GM19438 (cell line): Measurements from ENCODE around the gene BCKDHA.
"Not testable (repeated sequence)": the region's sequence is repeated elsewhere in the genome, so short reads cannot be mapped to it uniquely, and the experiment has no call there.

Source experiments
- ATAC-seq: cut with Tn5 transposase; IDR thresholded peaks from one replicate; pipeline ENCODE4 v1.9.1; 2021; ENCODE audit warnings: low read depth; ENCODE audit not compliant: unreplicated experiment

Gene BCKDHA

DNA sequence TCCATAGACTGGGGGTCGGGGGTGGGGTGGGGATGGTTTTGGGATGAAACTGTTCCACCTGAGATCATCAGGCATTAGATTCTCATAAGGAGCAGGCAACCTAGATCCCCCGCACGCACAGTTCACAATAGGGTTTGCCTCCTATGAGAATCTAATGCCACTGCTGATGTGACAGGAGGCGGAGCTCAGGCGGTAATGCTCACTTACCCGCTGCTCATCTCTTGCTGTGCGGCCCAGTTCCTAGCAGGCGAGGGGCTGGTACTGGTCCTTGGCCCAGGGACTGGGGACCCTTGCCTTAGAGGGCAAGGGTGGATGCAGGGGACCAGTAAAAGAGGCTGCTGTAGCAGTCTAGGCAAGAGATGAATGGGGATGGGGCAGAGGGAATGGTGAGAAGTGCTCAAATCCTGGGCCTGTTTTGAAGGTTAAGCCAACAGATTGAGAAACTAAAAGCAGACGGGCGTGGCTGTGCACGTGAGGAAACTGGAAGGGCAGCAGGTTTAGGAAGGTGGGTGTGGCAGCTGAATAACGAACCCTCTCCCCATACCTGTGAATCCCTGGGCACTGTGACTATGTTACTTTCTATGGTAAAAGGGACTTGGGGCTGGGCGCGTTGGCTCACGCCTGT, 43.8 kb downstream of the BCKDHA start:
- no peak for ATAC-seq

DNA sequence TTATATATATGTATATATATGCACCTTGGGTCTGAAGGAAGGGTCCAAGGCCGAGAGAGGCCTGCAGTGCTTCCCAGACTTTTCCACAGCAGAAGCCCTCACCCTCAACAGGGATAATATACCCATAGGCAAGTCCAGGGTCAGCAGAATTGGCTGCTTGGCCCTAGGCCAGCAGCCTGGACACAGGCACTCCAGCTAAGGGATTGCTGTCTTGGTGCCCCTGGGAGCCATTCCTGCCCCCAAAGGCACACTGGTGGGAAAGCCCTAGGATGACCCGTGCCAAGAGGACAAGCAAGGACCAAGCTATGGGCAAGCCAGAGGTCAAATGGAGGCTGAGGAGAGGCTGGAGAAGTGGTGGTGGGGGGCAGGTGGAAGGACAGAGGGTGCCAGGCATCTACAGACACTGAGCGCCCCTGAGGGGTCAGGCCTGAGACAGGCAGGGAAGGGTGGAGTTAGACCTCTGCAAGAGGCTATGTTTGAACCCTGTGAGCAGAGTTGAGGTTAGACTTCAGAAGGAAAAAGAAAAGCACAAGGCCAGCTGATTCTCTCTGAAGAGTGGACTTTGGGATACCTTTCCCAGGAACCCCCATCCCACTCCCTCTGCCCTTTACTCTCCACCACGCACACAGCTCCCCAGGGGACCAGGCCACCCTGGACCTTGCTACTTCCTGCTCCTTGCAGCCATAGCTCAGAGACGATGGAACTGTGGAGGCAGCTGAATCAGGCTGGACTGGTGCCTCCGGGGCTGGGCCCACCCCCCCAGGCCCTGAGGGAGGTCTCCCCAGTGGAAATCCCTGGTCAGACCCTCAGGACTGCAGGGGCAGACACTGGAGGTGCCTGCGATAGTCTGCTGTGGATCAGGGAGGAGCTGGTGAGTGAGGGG, 45.1 kb downstream of the BCKDHA start, which contains the start of gene ERICH4:
Gene ERICH4 (plus strand): TSS at position 684 of the 883 bp plus-strand sequence. CDS start 14 bp downstream, at position 698.
- ATAC-seq, result no peak

DNA sequence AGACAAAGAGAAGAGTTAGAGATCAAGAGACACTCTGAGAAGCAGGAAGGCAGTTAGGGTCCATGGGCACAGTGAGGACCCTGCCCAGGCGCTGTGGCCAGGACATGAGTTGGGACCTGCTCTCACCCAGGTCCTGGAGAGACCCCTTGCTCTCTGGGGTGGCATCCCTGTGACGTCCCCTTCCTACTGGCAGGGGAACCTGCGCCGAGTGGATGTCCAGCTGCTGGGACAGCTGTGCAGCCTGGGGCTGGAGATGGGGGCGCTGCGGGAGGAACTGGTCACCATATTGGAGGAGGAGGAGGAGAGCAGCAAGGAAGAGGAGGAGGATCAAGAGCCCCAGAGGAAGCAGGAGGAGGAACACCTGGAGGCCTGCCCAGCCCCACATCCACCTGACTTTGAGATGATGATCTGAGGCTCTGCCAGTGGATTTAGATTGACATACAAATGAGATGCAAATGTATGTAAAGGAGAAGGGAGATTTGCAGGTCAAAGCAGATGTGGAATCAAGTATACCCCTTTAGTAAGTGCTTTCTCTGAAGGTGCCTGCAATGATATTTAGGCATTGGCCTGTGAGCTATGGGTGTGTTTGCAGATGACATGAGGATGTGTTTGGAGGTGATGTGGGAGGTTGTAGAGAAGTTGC, 46.3 kb downstream of the BCKDHA start:
- no peak for ATAC-seq

DNA sequence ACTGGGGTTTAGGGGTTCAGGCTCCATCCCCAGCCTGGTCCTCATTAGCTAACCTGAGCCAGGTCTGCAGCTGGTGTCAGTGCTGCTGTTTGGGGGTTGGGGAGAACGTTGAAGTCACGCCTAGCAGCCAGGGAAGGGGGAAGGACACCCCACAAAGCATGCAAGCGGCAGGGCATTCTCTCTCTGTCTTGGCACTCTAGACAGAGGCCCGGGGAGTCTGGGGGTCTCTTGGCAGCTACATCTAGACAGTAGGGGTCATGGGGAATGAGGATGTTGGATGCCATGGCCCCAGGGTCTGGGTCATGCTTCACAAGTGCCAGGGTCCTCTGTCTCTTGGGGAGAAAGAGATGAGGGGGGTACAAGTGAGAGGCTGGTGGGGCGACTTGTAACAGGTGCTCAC, 48.0 kb downstream of the BCKDHA start:
- no peak for ATAC-seq

DNA sequence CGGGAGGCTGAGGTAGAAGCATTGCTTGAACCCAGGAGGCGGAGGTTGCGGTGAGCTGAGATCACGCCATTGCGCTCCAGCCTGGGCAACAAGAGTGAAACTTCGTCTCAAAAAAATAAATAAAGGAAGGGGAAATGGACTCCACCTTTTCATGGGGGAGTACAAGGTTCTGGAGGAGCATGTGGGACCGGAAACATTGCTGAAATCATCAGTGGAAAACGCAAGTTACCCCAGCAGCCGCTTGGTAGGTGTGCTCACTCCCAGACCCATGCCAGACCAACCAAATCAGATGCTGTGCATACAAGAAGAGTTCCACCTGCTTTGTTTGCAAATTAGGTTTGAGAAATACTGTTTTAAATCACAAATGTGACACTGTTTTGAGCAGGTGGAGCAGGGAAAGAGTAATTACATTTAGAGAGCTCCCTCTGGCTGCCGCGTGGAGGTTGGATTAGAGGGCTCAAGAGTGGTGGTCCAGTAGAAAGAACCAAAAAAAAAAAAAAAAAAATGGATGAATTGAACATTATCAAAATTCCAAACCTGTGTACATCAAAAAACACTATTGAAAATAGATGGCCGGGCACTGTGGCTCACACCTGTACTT, 50.2 kb downstream of the BCKDHA start:
- ATAC-seq, result no peak

DNA sequence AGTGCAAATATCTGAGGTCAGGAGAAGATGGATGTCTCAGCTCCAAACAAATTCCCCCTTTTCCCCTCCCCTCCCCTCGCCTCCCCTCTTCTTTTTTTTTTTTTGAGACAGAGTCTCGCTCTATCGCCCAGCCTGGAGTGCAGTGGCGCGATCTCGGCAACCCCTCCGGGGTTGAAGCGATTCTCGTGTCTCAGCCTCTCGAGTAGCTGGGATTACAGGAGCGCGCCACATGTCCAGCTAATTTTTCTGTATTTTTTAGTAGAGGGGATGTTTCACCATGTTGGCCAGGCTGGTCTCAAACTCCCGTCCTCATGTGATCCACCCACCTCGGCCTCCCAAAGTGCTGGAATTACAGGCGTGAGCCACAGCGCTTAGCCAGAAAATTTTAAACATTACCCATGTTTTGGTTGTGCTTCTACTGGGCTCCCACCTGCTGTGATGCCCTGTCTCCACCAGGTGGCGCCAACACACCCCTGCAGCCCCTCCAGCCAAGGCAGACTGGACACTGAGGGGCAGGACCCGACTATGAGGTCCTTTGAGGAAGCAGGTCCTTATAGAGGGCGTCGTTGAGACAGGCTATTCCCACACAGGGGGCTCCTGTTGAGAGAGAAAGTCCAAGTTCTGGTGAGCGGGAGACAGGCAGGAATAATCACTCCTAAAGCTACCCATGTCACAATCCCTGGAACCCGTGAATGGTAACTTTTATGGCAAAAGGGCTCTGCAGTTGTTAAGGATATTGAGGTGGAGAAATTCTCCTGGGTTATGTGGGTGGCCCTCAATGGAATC, 51.7 kb downstream of the BCKDHA start:
- no peak for ATAC-seq

DNA sequence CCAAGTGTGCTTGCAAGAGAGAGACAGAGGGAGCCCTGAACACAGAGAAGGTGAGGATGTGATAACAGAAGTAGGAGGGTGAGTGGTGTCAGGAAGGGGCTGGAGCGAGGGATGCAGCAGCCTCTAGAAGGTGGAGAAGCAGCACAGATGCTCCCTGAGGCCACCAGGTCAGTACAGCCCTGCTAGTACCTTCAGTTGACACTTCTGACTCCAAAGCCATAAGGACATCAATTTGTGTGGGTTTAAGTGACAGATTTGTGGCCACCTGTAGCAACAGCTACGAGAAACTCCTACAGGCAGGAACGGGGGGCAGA, 52.2 kb downstream of the BCKDHA start:
- no peak for ATAC-seq

DNA sequence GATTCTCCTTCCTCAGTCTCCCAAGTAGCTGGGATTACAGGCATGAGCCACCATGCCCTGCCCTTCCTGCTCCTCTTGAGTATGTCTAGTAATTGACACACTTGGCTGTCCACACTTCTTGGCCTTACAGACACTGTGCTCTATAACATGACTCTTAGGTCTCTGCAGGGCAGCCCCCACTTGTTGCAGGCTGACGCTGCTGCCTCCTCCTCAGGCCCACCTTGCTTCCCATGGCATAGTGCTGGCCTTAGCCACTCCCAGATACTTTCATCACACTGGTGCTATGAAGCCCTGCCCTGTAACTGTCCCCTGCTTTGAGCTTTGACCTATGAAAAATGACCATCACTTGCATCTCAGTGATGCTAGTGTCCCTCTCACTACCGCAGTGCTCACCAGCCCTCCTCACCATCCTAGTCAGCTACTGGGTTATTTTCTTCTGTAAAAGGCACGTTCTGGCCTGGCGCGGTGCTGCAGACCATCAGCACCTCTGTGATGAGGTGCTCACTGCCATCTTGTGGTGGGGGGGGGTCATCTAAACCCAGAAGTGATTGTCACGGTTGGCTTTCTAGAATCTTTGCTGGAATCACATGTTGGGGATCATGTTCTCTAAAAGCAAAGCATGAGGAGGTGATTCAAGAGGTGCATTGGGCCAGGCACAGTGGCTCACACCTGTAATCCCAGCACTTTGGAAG, 55.1 kb downstream of the BCKDHA start:
- ATAC-seq, result no peak

DNA sequence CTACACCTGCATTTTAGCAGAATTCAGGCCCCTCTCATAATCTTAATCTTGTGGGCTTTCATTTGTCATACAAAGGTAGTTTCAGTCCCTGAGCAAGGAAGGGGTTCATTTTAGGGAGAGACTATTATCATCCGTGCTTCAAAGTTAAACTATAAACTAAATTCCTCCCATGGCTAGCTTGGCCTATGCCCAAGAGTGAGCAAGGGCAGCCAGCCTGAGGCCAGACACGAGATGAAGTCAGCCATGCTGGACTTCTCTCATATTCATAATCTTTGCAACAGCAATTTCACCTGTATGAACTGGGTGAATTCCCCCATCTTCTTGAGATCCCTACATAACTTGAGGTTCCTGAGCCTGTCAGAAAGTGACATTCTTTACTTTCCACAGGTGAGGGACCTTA, 58.3 kb downstream of the BCKDHA start:
- no peak for ATAC-seq

DNA sequence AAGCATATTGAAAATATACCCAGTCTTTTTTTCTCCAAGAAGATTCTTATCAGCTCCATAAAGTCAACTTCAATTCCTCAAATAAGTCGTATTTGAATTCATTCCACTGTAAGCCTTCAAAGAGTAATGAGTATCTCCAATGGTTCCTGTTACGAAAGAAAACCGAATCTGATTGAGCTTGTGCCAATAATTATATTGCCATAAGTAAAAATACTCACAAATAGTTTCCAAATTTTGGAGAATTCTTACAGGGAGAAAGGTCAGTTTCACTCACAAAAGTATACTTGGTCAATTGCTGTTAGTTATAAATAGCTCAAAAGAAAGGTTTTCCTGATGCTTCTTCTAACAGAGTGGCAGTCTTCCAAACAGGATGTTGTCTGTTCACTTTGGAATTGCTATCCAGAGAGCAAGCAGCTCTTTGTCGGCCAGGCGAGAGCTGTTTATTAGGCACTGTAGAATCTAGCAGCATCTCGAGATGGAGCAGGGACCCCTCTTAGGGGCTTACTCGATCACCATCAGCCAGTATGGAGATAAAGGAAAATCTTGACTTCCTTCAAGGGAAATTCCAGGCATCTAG, 58.8 kb downstream of the BCKDHA start:
- no peak for ATAC-seq

DNA sequence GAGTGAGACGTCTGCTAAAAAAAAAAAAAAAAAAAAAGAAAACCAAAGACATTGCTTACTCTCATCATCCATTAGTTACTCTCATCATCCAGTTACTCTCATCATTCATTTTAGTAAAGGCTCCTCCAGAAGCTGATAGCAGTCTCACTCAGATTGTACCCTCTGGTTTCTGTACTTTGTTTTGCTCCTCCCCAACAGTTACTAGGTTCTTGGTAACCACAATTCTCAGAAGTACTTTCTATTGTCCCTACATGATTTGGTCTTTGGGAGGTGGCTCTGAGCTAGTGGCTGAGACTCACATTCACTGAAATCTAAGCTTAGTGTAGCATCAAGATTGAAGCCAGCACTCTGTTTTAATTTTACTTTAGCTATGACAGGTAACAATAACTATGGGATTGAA, 59.6 kb downstream of the BCKDHA start:
- ATAC-seq, result peak; percentile 74

DNA sequence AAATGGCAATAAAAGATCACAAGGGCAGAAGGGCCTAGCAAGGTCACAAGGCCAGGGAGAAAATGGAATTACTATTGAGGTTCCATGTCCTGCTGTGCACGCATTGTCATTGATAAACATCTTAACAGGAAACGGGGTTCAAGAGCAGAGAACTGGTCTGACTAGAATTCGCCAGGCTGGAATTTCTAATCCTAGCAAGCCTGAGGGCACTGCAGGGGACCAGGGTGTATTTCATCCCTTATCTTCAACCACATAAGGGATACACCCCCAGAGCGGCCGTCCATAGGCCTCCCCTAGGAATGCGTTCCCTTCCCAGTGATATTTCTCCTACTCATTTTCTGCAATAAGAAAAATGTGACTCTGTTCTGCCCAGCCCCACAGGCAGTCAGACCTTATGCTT, 64.9 kb downstream of the BCKDHA start:
- no peak for ATAC-seq

DNA sequence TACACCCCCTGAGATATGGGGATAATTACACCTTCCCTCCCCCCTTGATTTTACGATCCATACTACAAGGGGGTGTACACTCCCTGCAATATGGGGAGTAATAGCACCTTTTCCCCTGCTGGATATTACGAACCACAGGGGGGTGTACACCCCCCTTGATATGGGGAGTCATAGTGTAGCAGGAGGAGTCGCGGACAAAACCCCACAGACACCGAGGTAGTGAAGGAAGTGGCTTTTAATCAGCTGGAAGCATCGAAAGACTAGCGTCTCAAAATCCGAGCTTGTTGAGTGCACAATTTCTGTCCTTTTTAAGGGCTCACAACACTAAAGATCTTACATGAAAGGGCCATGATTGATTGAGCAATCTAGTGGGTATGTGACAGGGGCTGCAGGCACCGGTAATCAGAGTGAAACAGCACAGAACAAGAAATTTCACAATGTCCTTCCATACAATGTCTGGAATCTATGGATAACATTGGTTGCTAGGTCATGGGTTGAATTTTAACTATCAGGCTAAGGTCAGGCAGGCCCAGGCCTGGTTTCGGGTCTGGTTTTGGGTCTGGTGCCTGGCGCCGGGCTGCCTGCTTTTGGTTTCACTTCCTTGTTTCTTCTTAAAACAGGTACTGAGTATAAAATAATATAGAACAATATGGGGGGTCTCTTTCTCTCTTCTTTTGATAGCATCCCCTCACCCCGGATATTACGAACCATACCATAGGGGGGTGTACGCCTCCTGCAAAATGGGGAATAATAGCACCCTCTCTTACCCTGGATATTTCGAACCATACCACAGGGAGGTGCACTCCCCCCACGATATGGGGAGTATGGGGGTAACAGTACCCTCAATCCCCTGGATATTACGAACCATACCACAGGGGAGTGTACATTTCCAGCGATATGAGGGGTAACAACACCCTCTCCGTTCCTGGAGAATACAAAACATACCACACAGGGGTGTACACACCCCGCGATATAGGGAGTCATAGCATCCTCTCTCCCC, 65.9 kb downstream of the BCKDHA start:
- not testable (repeated sequence) for ATAC-seq
